Neural cell (in vitro differentiated cells): Measurements from ENCODE around the gene COL27A1. TPM values are rescaled to one million over a fixed set of nuclear protein-coding genes. Genes with fewer than 3 reads are reported as not detected.

Experiments
- H2AFZ ChIP-seq: fragments of 200-600, 300-800 bp; sonication (generic), shearing (Covaris generic); 2 replicates; pipeline ENCODE4 v1.6.0; 2014; ENCODE audit warnings: low read depth, mild to moderate bottlenecking, antibody characterized with exemption, low read length, moderate library complexity
- H3F3A ChIP-seq: fragments of 200-600 bp; shearing (Covaris generic); 2 replicates; pipeline ENCODE4 v1.6.1; 2016; ENCODE audit warnings: mild to moderate bottlenecking, moderate library complexity, mixed read lengths, antibody characterized with exemption, low read length; ENCODE audit not compliant: insufficient read depth, poor library complexity, severe bottlenecking
- H3K27ac ChIP-seq: fragments of 200-600, 300-800 bp; sonication (generic), shearing (Covaris generic); 2 replicates; pipeline ENCODE4 v1.5.1; 2014; ENCODE audit warnings: mild to moderate bottlenecking, low read length, moderate library complexity
- H3K27me3 ChIP-seq: fragments of 300-800, 200-600 bp; sonication (generic), shearing (Covaris generic); 2 replicates; pipeline ENCODE4 v1.6.0; 2014; ENCODE audit warnings: mild to moderate bottlenecking, low read depth, low read length, moderate library complexity; ENCODE audit not compliant: insufficient read depth
- H3K36me3 ChIP-seq: fragments of 300-800, 200-600 bp; sonication (generic), shearing (Covaris generic); 2 replicates; pipeline ENCODE4 v1.5.1; 2014; ENCODE audit warnings: mild to moderate bottlenecking, antibody characterized with exemption, low read length, moderate library complexity; ENCODE audit not compliant: insufficient read depth
- H3K4me2 ChIP-seq: fragments of 300-800, 200-600 bp; sonication (generic), shearing (Covaris generic); 2 replicates; pipeline ENCODE4 v1.6.0; 2014; ENCODE audit warnings: mild to moderate bottlenecking, low read length
- H3K4me3 ChIP-seq: fragments of 300-800, 200-600 bp; sonication (generic), shearing (Covaris generic); 2 replicates; pipeline ENCODE4 v1.5.1; 2014; ENCODE audit warnings: mild to moderate bottlenecking, low read length, moderate library complexity
- H3K79me2 ChIP-seq: fragments of 200-600 bp; shearing (Covaris generic); replicated peaks from 2 replicates; pipeline ENCODE4 v1.6.0; 2014; ENCODE audit warnings: mild to moderate bottlenecking, low read length, moderate library complexity; ENCODE audit not compliant: insufficient read depth
- H3K9ac ChIP-seq: fragments of 300-800, 200-600 bp; sonication (generic), shearing (Covaris generic); 2 replicates; pipeline ENCODE4 v1.6.1; 2016; ENCODE audit warnings: mild to moderate bottlenecking, low read length, mixed read lengths
- H3K9me2 ChIP-seq: fragments of 200-600 bp; shearing (Covaris generic); 2 replicates; pipeline ENCODE4 v1.6.1; 2016; ENCODE audit warnings: mild to moderate bottlenecking, low read length, mixed read lengths; ENCODE audit not compliant: insufficient read depth
- H3K9me3 ChIP-seq: fragments of 200-600, 300-800 bp; sonication (generic), shearing (Covaris generic); 2 replicates; pipeline ENCODE4 v1.6.1; 2016; ENCODE audit warnings: mild to moderate bottlenecking, mixed run types, low read length, moderate library complexity, mixed read lengths
- H4K20me1 ChIP-seq: fragments of 200-600 bp; shearing (Covaris generic); 2 replicates; pipeline ENCODE4 v1.6.1; 2016; ENCODE audit warnings: mild to moderate bottlenecking, mixed run types; ENCODE audit not compliant: insufficient read depth
- EP300 ChIP-seq: fragments of 450-650 bp; conservative IDR thresholded peaks from 2 replicates; pipeline ENCODE4 v1.6.1; 2014; ENCODE audit warnings: antibody characterized with exemption, mild to moderate bottlenecking, moderate library complexity; ENCODE audit not compliant: poor library complexity, severe bottlenecking
- EZH2 ChIP-seq: fragments of 200-600, 300-800 bp; shearing (Covaris generic), sonication (generic); IDR thresholded peaks from 2 replicates; pipeline ENCODE4 v1.6.1; 2014; ENCODE audit warnings: antibody characterized with exemption, low read length, borderline replicate concordance, mild to moderate bottlenecking; ENCODE audit not compliant: insufficient read depth, poor library complexity, severe bottlenecking
- MXI1 ChIP-seq: fragments of 450-650 bp; conservative IDR thresholded peaks from 2 replicates; pipeline ENCODE4 v1.6.1; 2014; ENCODE audit warnings: antibody characterized with exemption, mild to moderate bottlenecking; ENCODE audit not compliant: poor library complexity, severe bottlenecking
- POLR2AphosphoS5 ChIP-seq: IDR thresholded peaks from 2 replicates; pipeline ENCODE4 v1.6.1; 2012
- RAD21 ChIP-seq: fragments of 450-650 bp; conservative IDR thresholded peaks from 2 replicates; pipeline ENCODE4 v1.6.1; 2014; ENCODE audit warnings: antibody characterized with exemption, mild to moderate bottlenecking, moderate library complexity
- SMC3 ChIP-seq: fragments of 450-650 bp; conservative IDR thresholded peaks from 2 replicates; pipeline ENCODE4 v1.6.1; 2014; ENCODE audit warnings: antibody characterized with exemption, mild to moderate bottlenecking, moderate library complexity; ENCODE audit not compliant: poor library complexity
- TAF1 ChIP-seq: IDR thresholded peaks from 2 replicates; pipeline ENCODE4 v1.6.1; 2012; ENCODE audit warnings: low read depth
- polyA plus RNA-seq: library from polyadenylated mRNA; depleted of rRNA; stranded (reverse); fragments of >200 nt; gene quantifications from 2 replicates; pipeline ENCODE4 v1.2.3, GENCODE V29; 2014
- TF ChIP-seq, protein P1 (sequence below): IDR thresholded peaks from 2 replicates; pipeline ENCODE4 v1.6.1; 2012; ENCODE audit warnings: borderline replicate concordance
- TF ChIP-seq, protein P2 (sequence below): fragments of 450-650 bp; IDR thresholded peaks from 2 replicates; pipeline ENCODE4 v1.5.1; 2014; ENCODE audit warnings: antibody characterized with exemption, mild to moderate bottlenecking, moderate library complexity; ENCODE audit not compliant: poor library complexity, severe bottlenecking

COL27A1 gene
- polyA plus RNA-seq, 1 donor from 2014 or later = 0.25 TPM

DNA sequence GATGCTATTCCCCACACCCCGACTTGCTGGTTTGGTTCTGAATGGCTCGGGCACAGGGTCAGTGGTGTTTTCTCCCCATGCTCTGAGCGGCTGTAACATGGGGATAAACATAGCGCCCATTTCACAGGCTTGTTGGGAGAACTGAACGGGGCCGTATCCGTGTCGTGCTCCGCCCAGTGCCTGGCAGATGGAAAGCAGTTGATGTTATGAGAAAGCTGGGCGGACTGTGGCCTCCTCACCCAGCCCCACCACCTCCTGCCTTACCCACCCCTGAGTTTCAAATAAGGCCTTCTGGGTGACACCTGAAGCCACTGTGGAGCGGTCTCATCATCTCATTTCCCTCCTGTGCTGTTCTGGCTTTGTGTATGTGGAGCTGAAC is 188.8 kb downstream of the COL27A1 start:
- H3K27ac ChIP-seq = no peak overlapping the region
- H3K9me2 ChIP-seq = no peaks in the 10 kb centered on the region
- no peak overlapping the region for H3K4me2 ChIP-seq
- H2AFZ ChIP-seq = no peak overlapping the region
- H3K9me3 ChIP-seq = no peaks in the 10 kb centered on the region
- no peaks in the 10 kb centered on the region for H3F3A ChIP-seq
- H3K4me3 ChIP-seq = no peak overlapping the region
- H3K36me3 ChIP-seq = no peaks in the 10 kb centered on the region
- no peak overlapping the region for H3K9ac ChIP-seq
- TF ChIP-seq SMC3 (no peak), POLR2AphosphoS5 (no peak), RAD21 (no peak), EP300 (no peak), EZH2 (no peak), MXI1 (no peak), TAF1 (no peak)
- TF ChIP-seq, protein P1, sequence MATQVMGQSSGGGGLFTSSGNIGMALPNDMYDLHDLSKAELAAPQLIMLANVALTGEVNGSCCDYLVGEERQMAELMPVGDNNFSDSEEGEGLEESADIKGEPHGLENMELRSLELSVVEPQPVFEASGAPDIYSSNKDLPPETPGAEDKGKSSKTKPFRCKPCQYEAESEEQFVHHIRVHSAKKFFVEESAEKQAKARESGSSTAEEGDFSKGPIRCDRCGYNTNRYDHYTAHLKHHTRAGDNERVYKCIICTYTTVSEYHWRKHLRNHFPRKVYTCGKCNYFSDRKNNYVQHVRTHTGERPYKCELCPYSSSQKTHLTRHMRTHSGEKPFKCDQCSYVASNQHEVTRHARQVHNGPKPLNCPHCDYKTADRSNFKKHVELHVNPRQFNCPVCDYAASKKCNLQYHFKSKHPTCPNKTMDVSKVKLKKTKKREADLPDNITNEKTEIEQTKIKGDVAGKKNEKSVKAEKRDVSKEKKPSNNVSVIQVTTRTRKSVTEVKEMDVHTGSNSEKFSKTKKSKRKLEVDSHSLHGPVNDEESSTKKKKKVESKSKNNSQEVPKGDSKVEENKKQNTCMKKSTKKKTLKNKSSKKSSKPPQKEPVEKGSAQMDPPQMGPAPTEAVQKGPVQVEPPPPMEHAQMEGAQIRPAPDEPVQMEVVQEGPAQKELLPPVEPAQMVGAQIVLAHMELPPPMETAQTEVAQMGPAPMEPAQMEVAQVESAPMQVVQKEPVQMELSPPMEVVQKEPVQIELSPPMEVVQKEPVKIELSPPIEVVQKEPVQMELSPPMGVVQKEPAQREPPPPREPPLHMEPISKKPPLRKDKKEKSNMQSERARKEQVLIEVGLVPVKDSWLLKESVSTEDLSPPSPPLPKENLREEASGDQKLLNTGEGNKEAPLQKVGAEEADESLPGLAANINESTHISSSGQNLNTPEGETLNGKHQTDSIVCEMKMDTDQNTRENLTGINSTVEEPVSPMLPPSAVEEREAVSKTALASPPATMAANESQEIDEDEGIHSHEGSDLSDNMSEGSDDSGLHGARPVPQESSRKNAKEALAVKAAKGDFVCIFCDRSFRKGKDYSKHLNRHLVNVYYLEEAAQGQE = no peak
- TF ChIP-seq, protein P2, sequence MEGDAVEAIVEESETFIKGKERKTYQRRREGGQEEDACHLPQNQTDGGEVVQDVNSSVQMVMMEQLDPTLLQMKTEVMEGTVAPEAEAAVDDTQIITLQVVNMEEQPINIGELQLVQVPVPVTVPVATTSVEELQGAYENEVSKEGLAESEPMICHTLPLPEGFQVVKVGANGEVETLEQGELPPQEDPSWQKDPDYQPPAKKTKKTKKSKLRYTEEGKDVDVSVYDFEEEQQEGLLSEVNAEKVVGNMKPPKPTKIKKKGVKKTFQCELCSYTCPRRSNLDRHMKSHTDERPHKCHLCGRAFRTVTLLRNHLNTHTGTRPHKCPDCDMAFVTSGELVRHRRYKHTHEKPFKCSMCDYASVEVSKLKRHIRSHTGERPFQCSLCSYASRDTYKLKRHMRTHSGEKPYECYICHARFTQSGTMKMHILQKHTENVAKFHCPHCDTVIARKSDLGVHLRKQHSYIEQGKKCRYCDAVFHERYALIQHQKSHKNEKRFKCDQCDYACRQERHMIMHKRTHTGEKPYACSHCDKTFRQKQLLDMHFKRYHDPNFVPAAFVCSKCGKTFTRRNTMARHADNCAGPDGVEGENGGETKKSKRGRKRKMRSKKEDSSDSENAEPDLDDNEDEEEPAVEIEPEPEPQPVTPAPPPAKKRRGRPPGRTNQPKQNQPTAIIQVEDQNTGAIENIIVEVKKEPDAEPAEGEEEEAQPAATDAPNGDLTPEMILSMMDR = no peak
- no peaks in the 10 kb centered on the region for H3K79me2 ChIP-seq
- no peaks in the 10 kb centered on the region for H3K27me3 ChIP-seq
- no peaks in the 10 kb centered on the region for H4K20me1 ChIP-seq

DNA sequence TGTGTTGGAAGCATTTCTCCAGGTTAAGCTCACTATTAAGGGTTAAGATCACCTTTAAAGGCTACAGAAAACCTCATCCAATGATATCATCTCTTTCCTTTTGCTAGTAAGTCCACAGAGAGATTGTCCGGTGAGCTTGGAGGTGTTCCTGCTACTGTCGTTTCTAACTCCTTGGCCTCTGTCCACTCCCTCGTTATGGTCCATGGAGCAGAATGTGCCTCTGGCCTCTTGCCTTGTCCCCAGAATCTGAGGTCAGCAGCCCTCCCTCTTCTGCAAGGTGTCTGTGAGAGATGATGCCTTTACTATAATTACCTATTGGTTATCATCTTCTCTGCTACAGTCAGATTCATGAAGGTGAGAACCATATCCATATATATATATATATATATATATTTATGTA is 189.4 kb downstream of the COL27A1 start:
- Histone ChIP-seq H4K20me1 (no peaks in the 10 kb centered on the region), H3K9me3 (no peaks in the 10 kb centered on the region), H3K27ac (no peak overlapping the region), H3K36me3 (no peaks in the 10 kb centered on the region), H2AFZ (no peak overlapping the region), H3K27me3 (no peaks in the 10 kb centered on the region), H3K4me2 (no peak overlapping the region), H3K9me2 (no peaks in the 10 kb centered on the region), H3K4me3 (no peak overlapping the region), H3F3A (no peaks in the 10 kb centered on the region), H3K9ac (no peak overlapping the region), H3K79me2 (no peaks in the 10 kb centered on the region)
- no peak for TF ChIP-seq RAD21
- no peak for TF ChIP-seq SMC3
- TF ChIP-seq POLR2AphosphoS5 = no peak
- TF ChIP-seq, protein P1 = no peak
- TF ChIP-seq, protein P2 = no peak
- TF ChIP-seq TAF1 = no peak
- TF ChIP-seq EZH2 = no peak
